GM12878 (cell line): Measurements from ENCODE around the gene SLC13A3. TPM values are rescaled to one million over a fixed set of nuclear protein-coding genes. Genes with fewer than 3 reads are reported as not detected.

ENCODE experiments used
- CBX3 ChIP-seq: fragments of 200-600 bp; sonication (generic); IDR thresholded peaks from 2 replicates; pipeline ENCODE4 v1.6.1; 2016; ENCODE audit warnings: low read depth, borderline replicate concordance
- CBX5 ChIP-seq: sonication (generic); IDR thresholded peaks from 2 replicates; pipeline ENCODE4 v1.6.1; 2016; ENCODE audit warnings: low read depth, moderate library complexity, mild to moderate bottlenecking, inconsistent platforms
- CHD2 ChIP-seq: IDR thresholded peaks from 2 replicates; pipeline ENCODE4 v1.6.1; 2011; ENCODE audit warnings: low read depth, low read length, improper control_type of control experiment, borderline replicate concordance
- ESRRA ChIP-seq: IDR thresholded peaks from 2 replicates; pipeline ENCODE4 v1.6.1; 2012; ENCODE audit warnings: mild to moderate bottlenecking, low read length, improper control_type of control experiment
- IKZF1 ChIP-seq: fragments of 450-650 bp; conservative IDR thresholded peaks from 2 replicates; pipeline ENCODE4 v1.6.1; 2017; ENCODE audit warnings: antibody characterized with exemption, mild to moderate bottlenecking
- NFIC ChIP-seq: IDR thresholded peaks from 2 replicates; pipeline ENCODE4 v1.6.1; 2012; ENCODE audit warnings: low read depth, mild to moderate bottlenecking, inconsistent platforms, low read length, moderate library complexity
- PAX5 ChIP-seq: IDR thresholded peaks from 2 replicates; pipeline ENCODE4 v1.6.1; 2011; ENCODE audit warnings: low read depth, low read length, borderline replicate concordance
- RCOR1 ChIP-seq: conservative IDR thresholded peaks from 2 replicates; pipeline ENCODE4 v1.6.1; 2012; ENCODE audit warnings: low read depth, low read length, improper control_type of control experiment
- RUNX3 ChIP-seq: IDR thresholded peaks from 2 replicates; pipeline ENCODE4 v1.6.1; 2012; ENCODE audit warnings: low read length, inconsistent platforms
- WRNIP1 ChIP-seq: IDR thresholded peaks from 2 replicates; pipeline ENCODE4 v1.6.1; 2011; ENCODE audit warnings: low read depth, low read length, improper control_type of control experiment, borderline replicate concordance
- polyA plus RNA-seq, 11 experiments: library from polyadenylated mRNA; depleted of rRNA in 4 of 11; unstranded in 6 of 11; stranded (reverse) in 5 of 11; fragments of >200 nt; fragmentation: Nextera tagmentation in 4 of 11; fragmentation: Illumina TruSeq in 1 of 11; extraction: Ambion mirVana in 4 of 11; extraction: Trizol in 1 of 11; gene quantifications; 1 replicate in 1 of 11; 2 replicates in 10 of 11; pipeline versions ENCODE4 v1.2.1 to v1.2.3, GENCODE V29; 2011 to 2016; ENCODE audit warnings: inconsistent platforms in 2 of 11, missing spikeins in 2 of 11, low read depth in 1 of 11
- total RNA-seq, 4 experiments: library from RNA; depleted of rRNA in 3 of 4; stranded (reverse); fragments of >200 nt in 3 of 4; fragmentation: Illumina TruSeq in 1 of 4; extraction: Trizol in 1 of 4; gene quantifications; 2 replicates each; pipeline versions ENCODE4 v1.2.1 to v1.2.3, GENCODE V29; 2013 to 2021
- TF ChIP-seq, protein P1 (sequence below): fragments of 450-650 bp; formaldehyde crosslinking; IDR thresholded peaks from 2 replicates; pipeline ENCODE4 v1.4.0; 2022; ENCODE audit warnings: mild to moderate bottlenecking, moderate library complexity
- TF ChIP-seq, protein P2 (sequence below): fragments of 450-650 bp; IDR thresholded peaks from 2 replicates; pipeline ENCODE4 v1.6.1; 2016; ENCODE audit warnings: mild to moderate bottlenecking

The SLC13A3 gene
- total and polyA plus RNA-seq, 10 of the 15 experiments (the other 5 are each of a cell fraction or from before 2014, with no cell fraction given): 0.03 to 0.76 (median 0.07) TPM; not detected in 4

DNA sequence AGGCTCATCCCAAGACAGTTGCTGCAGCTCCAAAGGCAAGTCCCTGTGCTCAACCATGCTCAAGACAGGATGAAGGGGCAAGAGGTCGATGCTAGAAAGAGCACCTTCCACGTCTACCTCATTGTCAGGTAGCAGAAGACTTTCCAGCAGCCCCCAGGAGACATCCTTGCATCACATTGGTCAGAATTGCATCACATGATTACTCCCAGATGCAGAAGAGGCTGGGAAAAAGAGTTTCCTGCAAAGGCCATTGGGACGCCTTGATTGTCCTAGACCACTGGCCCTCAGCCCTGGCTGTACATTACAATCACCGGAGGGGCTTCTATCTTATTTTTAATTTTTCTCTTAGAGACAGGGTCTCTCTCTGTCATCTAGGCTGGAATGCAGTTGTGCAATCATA lies 120.6 kb downstream of the SLC13A3 start (continued):
- TF ChIP-seq, protein P1, sequence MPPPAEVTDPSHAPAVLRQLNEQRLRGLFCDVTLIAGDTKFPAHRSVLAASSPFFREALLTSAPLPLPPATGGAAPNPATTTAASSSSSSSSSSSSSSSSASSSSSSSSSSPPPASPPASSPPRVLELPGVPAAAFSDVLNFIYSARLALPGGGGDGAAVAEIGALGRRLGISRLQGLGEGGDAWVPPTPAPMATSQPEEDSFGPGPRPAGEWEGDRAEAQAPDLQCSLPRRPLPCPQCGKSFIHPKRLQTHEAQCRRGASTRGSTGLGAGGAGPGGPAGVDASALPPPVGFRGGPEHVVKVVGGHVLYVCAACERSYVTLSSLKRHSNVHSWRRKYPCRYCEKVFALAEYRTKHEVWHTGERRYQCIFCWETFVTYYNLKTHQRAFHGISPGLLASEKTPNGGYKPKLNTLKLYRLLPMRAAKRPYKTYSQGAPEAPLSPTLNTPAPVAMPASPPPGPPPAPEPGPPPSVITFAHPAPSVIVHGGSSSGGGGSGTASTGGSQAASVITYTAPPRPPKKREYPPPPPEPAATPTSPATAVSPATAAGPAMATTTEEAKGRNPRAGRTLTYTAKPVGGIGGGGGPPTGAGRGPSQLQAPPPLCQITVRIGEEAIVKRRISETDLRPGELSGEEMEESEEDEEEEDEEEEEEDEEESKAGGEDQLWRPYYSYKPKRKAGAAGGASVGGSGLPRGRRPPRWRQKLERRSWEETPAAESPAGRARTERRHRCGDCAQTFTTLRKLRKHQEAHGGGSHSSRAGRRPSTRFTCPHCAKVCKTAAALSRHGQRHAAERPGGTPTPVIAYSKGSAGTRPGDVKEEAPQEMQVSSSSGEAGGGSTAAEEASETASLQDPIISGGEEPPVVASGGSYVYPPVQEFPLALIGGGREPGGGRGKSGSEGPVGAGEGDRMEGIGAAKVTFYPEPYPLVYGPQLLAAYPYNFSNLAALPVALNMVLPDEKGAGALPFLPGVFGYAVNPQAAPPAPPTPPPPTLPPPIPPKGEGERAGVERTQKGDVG (CRISPR knock-in tag): no peak
- TF ChIP-seq IKZF1: no peak
- no peak for TF ChIP-seq WRNIP1
- TF ChIP-seq, protein P2, sequence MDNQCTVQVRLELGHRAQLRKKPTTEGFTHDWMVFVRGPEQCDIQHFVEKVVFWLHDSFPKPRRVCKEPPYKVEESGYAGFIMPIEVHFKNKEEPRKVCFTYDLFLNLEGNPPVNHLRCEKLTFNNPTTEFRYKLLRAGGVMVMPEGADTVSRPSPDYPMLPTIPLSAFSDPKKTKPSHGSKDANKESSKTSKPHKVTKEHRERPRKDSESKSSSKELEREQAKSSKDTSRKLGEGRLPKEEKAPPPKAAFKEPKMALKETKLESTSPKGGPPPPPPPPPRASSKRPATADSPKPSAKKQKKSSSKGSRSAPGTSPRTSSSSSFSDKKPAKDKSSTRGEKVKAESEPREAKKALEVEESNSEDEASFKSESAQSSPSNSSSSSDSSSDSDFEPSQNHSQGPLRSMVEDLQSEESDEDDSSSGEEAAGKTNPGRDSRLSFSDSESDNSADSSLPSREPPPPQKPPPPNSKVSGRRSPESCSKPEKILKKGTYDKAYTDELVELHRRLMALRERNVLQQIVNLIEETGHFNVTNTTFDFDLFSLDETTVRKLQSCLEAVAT: no peak
- TF ChIP-seq RCOR1: no peak
- TF ChIP-seq RUNX3: no peak
- TF ChIP-seq PAX5: no peak
- no peak for TF ChIP-seq CBX5
- TF ChIP-seq CHD2: no peak
- TF ChIP-seq NFIC: no peak
- no peak for TF ChIP-seq CBX3
- TF ChIP-seq ESRRA: no peak
